ENCODE results near the gene LHB.
A peak's percentile ranks its signal among the peaks of the same experiment; 100 is the strongest.

Gene LHB

DNA sequence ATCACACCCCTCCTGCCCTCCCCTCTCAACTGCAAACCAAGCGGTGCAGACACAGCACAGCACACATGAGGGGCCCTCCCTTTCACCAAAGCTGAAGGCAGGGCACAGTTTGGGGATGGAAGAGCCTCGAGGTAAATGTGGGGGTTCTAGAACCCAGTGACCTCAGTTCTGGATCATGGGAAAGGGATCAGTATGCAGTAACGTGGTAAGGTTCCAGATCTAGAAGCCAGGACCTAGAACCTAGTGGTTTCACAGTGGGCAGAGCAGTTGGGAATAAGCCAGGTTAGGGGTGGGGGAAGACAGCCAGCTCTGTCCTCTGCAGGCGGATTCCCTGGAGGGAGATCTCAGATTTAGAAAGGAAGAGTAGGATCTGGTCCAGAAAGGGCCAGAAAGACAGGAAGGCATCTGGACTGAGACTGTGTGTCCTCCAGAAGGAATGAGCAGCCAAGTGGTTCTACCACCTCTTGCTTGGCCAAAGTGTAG is 48.7 kb downstream of the LHB start:
- TF ChIP-seq, protein P1, sequence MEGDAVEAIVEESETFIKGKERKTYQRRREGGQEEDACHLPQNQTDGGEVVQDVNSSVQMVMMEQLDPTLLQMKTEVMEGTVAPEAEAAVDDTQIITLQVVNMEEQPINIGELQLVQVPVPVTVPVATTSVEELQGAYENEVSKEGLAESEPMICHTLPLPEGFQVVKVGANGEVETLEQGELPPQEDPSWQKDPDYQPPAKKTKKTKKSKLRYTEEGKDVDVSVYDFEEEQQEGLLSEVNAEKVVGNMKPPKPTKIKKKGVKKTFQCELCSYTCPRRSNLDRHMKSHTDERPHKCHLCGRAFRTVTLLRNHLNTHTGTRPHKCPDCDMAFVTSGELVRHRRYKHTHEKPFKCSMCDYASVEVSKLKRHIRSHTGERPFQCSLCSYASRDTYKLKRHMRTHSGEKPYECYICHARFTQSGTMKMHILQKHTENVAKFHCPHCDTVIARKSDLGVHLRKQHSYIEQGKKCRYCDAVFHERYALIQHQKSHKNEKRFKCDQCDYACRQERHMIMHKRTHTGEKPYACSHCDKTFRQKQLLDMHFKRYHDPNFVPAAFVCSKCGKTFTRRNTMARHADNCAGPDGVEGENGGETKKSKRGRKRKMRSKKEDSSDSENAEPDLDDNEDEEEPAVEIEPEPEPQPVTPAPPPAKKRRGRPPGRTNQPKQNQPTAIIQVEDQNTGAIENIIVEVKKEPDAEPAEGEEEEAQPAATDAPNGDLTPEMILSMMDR (IDR thresholded peaks at IDR 0.05; ENCODE audit: control insufficient read depth, insufficient read depth, low read depth, low read length, missing control alignments) = no peak
- DNase-seq (ENCODE audit: low read depth) = no peak
- H3K4me3 ChIP-seq (ENCODE audit: control insufficient read depth, low read depth, low read length) = no peak overlapping the region

DNA sequence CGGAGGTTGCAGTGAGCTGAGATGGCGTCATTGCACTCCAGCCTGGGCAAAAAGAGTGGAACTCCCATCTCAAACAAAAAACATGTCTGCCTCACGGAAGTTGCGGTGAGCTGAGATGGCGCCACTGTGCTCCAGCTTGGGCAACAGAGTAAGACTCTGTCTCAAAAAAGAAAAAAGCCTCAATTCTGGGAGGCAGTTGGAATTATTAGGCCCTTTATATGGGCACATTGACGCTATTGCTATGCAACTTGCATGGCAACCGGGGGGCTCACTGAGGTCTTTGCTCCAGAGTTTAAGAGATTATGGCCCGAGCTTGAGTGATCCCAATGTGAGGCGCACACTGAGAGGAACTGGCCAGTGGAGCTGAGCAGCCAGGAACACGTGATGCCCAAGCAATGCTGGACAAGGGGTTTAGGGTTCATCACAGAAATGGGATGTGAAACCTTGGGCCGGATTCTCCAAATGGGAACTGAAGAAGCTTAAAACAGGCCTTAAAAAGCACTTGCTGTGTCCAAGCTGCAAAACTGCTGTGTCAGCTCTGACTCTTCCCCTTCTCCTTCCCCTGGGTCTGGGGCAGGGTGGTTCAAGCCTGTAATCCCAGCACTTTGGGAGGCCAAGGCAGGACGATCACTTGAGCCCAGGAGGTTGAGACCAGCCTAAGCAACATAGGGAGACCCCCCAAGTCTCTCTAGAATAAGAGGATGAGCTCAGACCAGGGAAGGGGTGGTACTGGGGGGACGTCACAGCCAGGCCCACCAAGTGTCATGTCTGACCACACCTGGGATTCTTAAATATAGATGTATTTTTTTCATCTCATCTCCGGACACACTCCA is 49.3 kb downstream of the LHB start:
- no peak for DNase-seq (ENCODE audit: low read depth)
- peak overlapping the region; percentile 75 for H3K4me3 ChIP-seq (ENCODE audit: control insufficient read depth, low read depth, low read length)
- TF ChIP-seq, protein P1 (IDR thresholded peaks at IDR 0.05; ENCODE audit: control insufficient read depth, insufficient read depth, low read depth, low read length, missing control alignments) = no peak

DNA sequence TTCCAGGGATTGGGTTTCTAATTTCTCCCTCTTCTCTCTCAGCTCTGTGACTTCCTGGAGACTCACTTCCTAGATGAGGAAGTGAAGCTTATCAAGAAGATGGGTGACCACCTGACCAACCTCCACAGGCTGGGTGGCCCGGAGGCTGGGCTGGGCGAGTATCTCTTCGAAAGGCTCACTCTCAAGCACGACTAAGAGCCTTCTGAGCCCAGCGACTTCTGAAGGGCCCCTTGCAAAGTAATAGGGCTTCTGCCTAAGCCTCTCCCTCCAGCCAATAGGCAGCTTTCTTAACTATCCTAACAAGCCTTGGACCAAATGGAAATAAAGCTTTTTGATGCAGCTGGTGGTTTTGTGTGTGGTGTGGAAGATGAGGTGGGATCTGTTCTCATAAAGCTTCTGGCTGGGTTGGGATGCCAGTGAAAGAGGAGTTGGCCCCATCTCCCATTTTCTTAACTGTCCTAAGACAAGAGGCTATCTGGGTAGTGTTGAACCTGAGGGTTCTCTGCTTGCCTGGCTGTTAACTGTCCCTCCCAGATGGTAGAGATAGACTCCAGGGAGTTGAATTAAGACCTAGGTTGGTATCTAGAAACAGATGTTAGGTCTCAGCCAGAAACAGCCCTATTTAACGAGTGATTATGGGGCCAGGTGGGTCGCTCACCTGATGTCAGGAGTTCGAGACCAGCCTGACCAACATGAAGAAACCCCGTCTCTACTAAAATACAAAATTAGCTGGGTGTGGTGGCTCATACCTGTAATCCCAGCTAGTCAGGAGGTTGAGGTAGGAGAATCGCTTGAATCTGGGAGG is 50.1 kb downstream of the LHB start:
- no peak for DNase-seq (ENCODE audit: low read depth)
- TF ChIP-seq, protein P1 (IDR thresholded peaks at IDR 0.05; ENCODE audit: control insufficient read depth, insufficient read depth, low read depth, low read length, missing control alignments) = no peak

More for the DNA sequence above, 50.1 kb downstream of the LHB start:
- H3K4me3 ChIP-seq (ENCODE audit: control insufficient read depth, low read depth, low read length) = peak overlapping the region; percentile 75
